GM19193 (cell line): ENCODE measurements around the gene FLCN.

Source experiments
- POLR2A ChIP-seq: IDR thresholded peaks from 4 replicates; pipeline ENCODE4 v1.6.1; 2011; ENCODE audit not compliant: insufficient read depth, insufficient read length; ENCODE audit errors: extremely low read depth

Gene FLCN

DNA sequence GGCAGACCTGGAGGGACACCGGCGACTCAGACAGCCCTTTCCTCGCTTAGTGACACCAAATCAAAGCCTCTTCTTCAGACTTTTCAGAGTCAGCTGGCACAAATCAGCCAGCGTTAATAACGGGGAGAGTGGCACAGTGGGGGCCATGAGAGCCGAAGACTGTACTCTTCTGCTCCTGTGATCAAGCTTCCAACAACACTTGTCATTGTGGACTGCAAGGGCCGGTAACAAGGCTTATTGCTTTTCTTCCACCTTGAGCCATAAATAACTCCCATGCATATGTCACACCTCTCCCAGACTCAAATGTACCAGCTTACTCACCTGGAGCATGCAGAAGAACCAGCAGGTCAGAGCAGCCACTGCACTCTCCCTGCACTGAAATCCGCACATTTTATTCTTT is 12.8 kb downstream of the FLCN start:
- TF ChIP-seq POLR2A = no peak

GRCh38 chr17:17223736-17224135 is 13.2 kb downstream of the FLCN start:
- no peak for TF ChIP-seq POLR2A

DNA sequence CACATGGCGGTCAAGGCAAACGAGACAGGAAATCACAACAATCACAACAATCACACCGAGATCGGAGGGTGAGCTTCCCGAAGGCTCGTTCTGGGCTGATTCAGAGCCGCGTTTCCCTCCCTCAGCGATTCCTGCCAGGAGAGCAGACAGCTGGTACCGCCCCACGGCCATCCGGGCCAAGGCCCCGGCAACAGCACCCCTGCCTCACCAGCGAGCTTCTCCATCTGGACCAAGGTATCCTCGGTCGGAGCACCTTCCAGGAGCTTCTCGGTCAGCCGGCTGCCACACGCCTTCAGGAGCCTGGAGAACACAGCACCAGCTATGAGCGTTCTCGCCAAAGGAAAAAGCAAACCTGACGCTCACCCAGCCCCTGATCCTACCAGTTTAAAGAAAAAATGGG is 15.6 kb downstream of the FLCN start:
- no peak for TF ChIP-seq POLR2A

- TF ChIP-seq POLR2A = no peak
Measured at GRCh38 chr17:17220529-17220928, 16.4 kb downstream of the FLCN start.

GRCh38 chr17:17217995-17218394 is 19.0 kb downstream of the FLCN start:
- TF ChIP-seq POLR2A = no peak

- no peak for TF ChIP-seq POLR2A
Measured at GRCh38 chr17:17216776-17217175, 20.2 kb downstream of the FLCN start.

- TF ChIP-seq POLR2A = no peak
Measured at GRCh38 chr17:17216236-17216635, 20.7 kb downstream of the FLCN start.

DNA sequence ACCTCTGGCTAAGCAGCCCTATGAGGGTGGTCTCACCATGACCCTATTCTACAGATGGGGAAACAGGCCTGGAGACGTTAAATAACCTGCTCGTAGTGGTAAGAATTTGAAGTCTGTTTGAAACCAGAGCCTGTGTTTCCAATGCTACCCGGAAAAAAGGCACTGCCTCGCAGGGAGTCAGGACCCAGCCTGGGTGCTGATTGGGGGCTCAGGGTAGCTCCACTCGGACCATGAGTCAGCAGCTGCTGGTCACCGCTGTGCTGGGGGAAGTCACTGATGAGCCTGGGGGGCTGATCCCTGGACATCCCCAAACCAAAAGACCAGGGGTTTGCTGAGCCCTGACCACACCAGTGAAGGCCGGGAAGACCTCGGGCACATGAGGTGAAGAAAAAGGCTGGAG is 21.4 kb downstream of the FLCN start:
- TF ChIP-seq POLR2A = no peak

- TF ChIP-seq POLR2A = no peak
Measured at GRCh38 chr17:17214646-17215436, 22.1 kb downstream of the FLCN start.

GRCh38 chr17:17213775-17214174 is 23.2 kb downstream of the FLCN start:
- no peak for TF ChIP-seq POLR2A

- TF ChIP-seq POLR2A = no peak
Measured at GRCh38 chr17:17207998-17208397, 29.0 kb downstream of the FLCN start.

- no peak for TF ChIP-seq POLR2A
Measured at GRCh38 chr17:17206913-17207335, 30.0 kb downstream of the FLCN start.

DNA sequence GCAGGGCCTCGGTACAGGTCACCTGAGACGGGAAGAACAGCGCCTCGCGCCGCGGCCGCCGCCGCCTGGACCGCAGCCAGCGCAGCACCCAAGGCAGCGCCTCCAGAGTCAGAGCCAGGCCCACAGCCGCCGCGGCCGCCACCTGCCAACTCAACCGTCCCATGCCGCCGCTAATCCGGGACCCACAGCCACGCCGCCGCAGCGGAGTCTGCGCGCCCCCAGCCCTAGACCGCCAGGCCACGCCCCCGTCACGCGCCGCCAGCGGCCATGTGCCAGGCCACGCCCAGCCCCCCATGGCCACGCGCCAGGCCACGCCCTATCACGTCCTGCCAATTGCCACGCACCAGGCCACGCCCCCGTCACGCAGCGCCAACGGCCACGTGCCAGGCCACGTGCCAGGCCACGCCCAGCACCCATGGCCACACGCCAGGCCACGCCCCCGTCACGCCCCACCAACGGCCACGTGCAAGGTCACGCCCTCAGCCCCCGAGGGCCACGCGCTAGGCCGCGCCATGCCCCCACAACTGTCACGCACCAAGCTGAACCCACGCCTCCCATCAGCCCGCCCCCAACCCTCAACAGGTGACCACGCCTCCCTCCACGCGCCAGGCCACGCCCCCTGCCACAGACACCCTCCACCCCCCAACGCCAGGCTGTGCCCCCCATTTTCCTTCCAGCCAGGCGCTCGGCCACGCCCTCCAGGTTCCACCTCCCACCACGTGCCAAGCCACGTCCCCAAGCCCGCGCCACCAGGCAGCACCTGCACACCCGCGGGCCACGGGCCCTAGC is 30.6 kb downstream of the FLCN start, which contains the start of gene PLD6:
Gene PLD6, minus strand, starts transcription at position 210 of the 789 bp plus-strand sequence. Its CDS starts 47 bp downstream, at position 163.
- peak; percentile 53 for TF ChIP-seq POLR2A

DNA sequence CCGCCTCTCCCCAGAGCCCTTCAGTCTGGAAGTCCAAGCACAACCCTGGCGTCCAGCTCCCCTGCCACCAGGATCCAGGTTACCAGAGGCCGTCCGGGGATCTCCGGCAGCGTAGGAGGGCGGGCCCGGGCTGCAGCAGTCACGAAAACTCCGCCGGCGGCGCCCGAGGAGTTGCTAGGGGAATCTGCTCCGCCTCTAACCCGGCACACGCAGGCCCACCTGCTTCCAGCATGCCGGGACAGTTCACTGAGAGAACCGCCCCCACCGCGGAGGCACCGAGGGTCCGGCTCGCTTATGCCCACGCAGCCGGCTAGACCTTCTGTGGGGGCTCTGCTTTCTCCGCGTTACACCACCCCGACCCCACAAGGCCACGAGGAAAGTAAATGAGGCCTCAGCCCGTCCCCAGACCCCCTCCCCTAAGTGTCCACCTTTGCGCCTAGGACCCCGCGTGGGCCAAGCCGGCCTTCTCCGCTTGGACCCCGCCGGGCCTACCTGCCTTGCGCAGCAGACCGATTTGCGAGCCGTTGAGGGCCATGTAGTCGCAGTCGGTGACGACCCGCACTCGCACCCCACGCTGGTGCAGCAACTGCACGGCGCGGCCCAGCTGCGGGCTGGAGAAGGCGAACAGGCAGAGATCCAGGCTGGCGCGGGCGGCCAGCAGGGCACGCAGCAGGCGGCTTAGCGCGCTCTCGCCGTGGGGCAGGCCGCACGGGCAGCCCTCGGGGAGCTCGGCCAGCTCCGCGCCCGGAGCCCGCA is 31.4 kb downstream of the FLCN start:
- TF ChIP-seq POLR2A = peak; percentile 17

DNA sequence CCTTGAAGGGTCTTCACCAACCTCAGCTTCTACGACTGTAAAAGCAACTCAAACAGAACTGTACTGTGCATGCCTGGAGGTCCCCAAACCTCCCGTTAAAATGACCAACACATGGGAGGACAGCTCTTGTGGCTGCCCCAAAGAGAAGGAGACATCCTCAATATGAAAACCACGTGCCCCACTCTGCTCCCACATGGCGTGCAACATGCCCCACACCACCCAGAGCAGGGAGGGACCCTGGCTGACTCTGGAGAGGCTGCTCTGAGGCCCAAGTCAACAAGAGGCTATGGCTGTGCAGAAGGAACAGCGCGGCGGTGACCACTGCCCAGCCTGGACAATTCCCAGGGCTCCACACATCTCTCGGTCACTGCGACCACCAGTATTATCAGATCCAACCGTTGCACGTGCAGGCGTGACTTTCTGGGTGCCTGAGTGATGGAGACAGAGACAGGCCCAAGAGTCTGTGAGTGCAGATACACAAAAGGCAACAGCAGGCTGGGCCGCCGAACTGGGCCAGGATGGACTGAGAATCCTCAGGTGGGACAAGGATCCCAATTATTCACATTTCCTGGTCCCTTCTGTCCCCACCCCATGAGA is 32.2 kb downstream of the FLCN start:
- no peak for TF ChIP-seq POLR2A
